Measurements from ENCODE around the gene DPF3. TPM values are rescaled to one million over a fixed set of nuclear protein-coding genes. Genes with fewer than 3 reads are reported as not detected.

The DPF3 gene
- total RNA-seq, 2 experiments from 2014 or later = 0.48 to 1.2 TPM

GRCh38 chr14:72644758-72645489 lies 249.0 kb downstream of the DPF3 start:
- ChIA-PET CTCF (interaction anchor here (0.7 kb wide), 1 partner anchor 285 kb away, joined by 4 read pairs; no protein-coding TSS in a partner anchor), POLR2A (no interaction called here)

- CTCF ChIA-PET = no interaction called here
- POLR2A ChIA-PET = no interaction called here
These were observed 249.9 kb downstream of the DPF3 start for GRCh38 chr14:72644038-72644437.

GRCh38 chr14:72643317-72643801 lies 250.5 kb downstream of the DPF3 start:
- CTCF ChIA-PET = no interaction called here
- POLR2A ChIA-PET = no interaction called here

GRCh38 chr14:72640911-72641485 lies 252.9 kb downstream of the DPF3 start:
- POLR2A ChIA-PET = no interaction called here
- CTCF ChIA-PET = no interaction called here

GRCh38 chr14:72638021-72638420 lies 255.9 kb downstream of the DPF3 start:
- ChIA-PET POLR2A (no interaction called here), CTCF (interaction anchor here (0.9 kb wide), 1 partner anchor 10 kb away, joined by 3 read pairs; no protein-coding TSS in a partner anchor)

- POLR2A ChIA-PET = no interaction called here
- CTCF ChIA-PET = no interaction called here
These were observed 257.0 kb downstream of the DPF3 start for GRCh38 chr14:72636871-72637270.

- CTCF ChIA-PET = no interaction called here
- POLR2A ChIA-PET = no interaction called here
These were observed 257.8 kb downstream of the DPF3 start for GRCh38 chr14:72636094-72636493.

GRCh38 chr14:72634691-72635616 lies 258.9 kb downstream of the DPF3 start:
- ChIA-PET POLR2A (no interaction called here), CTCF (no interaction called here)

- ChIA-PET POLR2A (no interaction called here), CTCF (no interaction called here)
These were observed 260.4 kb downstream of the DPF3 start for GRCh38 chr14:72633551-72633950.

- ChIA-PET POLR2A (no interaction called here), CTCF (no interaction called here)
These were observed 261.2 kb downstream of the DPF3 start for GRCh38 chr14:72632727-72633126.

- POLR2A ChIA-PET = no interaction called here
- CTCF ChIA-PET = interaction anchor here (0.6 kb wide), 1 partner anchor 32 kb away, joined by 3 read pairs; no protein-coding TSS in a partner anchor
These were observed 262.5 kb downstream of the DPF3 start for GRCh38 chr14:72631401-72631800.

- ChIA-PET POLR2A (no interaction called here), CTCF (no interaction called here)
These were observed 263.5 kb downstream of the DPF3 start for GRCh38 chr14:72630374-72630773.

GRCh38 chr14:72629534-72629933 lies 264.4 kb downstream of the DPF3 start:
- ChIA-PET POLR2A (no interaction called here), CTCF (no interaction called here)

GRCh38 chr14:72625689-72626088 lies 268.2 kb downstream of the DPF3 start:
- CTCF ChIA-PET = no interaction called here
- POLR2A ChIA-PET = no interaction called here

GRCh38 chr14:72621387-72622065 lies 272.4 kb downstream of the DPF3 start:
- CTCF ChIA-PET = interaction anchor here (0.7 kb wide), 1 partner anchor 79 kb away, joined by 4 read pairs; no protein-coding TSS in a partner anchor
- POLR2A ChIA-PET = interaction anchor here (0.6 kb wide), 1 partner anchor 347 kb away, joined by 4 read pairs; no protein-coding TSS in a partner anchor

- POLR2A ChIA-PET = no interaction called here
- CTCF ChIA-PET = no interaction called here
These were observed 274.0 kb downstream of the DPF3 start for GRCh38 chr14:72619881-72620280.

GRCh38 chr14:72619111-72619571 lies 274.8 kb downstream of the DPF3 start:
- ChIA-PET CTCF (no interaction called here), POLR2A (no interaction called here)

- POLR2A ChIA-PET = no interaction called here
- CTCF ChIA-PET = no interaction called here
These were observed 275.5 kb downstream of the DPF3 start for GRCh38 chr14:72618424-72618823.

- POLR2A ChIA-PET = no interaction called here
- CTCF ChIA-PET = no interaction called here
These were observed 276.4 kb downstream of the DPF3 start for GRCh38 chr14:72617391-72618031.

All from activated CD8-positive, alpha-beta memory T cell treated with anti-CD3 and anti-CD28 coated beads for 36 hours (primary cell).